Measurements from ENCODE around the gene GAB2.

GAB2 gene

DNA sequence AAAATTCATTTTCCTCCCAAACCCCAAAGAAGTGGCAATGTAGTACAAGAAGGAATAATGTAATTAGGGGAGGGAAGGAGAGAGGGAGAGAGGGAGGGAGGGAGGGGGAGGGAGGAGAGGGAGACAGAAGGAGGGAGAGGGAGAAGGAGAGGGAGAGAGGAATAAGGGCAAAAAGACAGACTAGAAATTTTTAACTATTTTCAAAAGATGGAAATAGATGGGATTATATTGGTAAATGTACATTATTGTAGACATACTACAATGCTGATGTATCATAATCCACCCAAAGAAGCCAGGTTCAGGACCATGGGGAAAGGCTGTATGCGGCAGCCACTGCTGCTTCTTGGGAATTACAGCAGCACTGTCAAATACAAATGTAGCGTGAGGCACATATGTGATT, 74.3 kb downstream of the GAB2 start:
- FAIRE-seq (no peak), DNase-seq (ENCODE audit: insufficient read length, low spot score) (no peak)
- TF ChIP-seq TAF1 (IDR thresholded peaks at IDR 0.05; ENCODE audit: low read depth, low read length): no peak
- no peak for TF ChIP-seq POLR2A (IDR thresholded peaks at IDR 0.05; ENCODE audit: low read depth, low read length)

DNA sequence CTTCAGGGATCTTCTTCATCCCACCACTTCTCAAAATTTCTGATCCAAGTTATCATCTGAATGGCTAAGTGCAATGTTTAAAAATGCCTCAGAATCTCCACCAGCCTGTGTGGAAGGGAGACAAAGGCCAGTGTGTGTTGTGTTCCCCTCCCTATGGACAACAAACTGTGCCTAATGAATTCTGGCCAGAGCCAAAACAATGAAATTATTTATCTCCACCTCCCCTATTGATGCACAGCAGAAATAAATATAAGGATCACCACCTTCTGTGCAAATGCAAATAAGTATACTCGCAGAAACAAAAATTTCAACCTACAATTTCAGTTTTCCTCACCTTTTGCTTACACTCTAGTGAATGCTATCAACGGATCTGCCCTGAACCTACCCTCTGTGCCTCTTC, 75.8 kb downstream of the GAB2 start:
- FAIRE-seq: no peak
- no peak for TF ChIP-seq SPI1 (IDR thresholded peaks at IDR 0.05; ENCODE audit: low read depth, low read length)
- TF ChIP-seq POLR2A (IDR thresholded peaks at IDR 0.05; ENCODE audit: low read depth, low read length): no peak
- TF ChIP-seq POLR2AphosphoS5 (IDR thresholded peaks at IDR 0.05; ENCODE audit: low read depth, low read length): no peak
- TF ChIP-seq POU2F2 (IDR thresholded peaks at IDR 0.05; ENCODE audit: low read depth, low read length): no peak
- TF ChIP-seq TAF1 (IDR thresholded peaks at IDR 0.05; ENCODE audit: low read depth, low read length): no peak
- no peak for TF ChIP-seq PAX5 (IDR thresholded peaks at IDR 0.05; ENCODE audit: insufficient read depth, low read length, severe bottlenecking)
- no peak for DNase-seq (ENCODE audit: insufficient read length, low spot score)

DNA sequence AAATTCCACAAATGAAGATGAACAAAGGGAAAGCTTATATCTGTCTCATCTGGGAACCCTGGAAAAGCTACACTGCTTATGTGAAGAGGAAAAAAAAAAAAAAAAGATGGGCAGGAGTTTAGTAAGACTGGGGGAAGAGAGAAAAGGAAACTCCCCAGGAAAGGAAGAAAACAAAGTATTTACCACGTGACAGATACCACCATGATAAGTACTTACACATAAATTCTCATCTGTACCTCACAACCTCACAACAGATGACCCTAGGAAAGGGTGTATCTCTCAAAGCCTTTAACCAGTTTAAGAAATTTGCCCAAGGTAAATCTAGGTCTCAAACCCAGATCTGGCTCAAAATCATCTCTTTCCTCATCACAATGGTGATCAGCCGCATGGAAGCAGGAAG, 77.1 kb downstream of the GAB2 start:
- DNase-seq (ENCODE audit: insufficient read length, low spot score) (no peak), FAIRE-seq (no peak)
- no peak for TF ChIP-seq POLR2A (IDR thresholded peaks at IDR 0.05; ENCODE audit: low read depth, low read length)

- DNase-seq (ENCODE audit: insufficient read length, low spot score): no peak
- no peak for TF ChIP-seq POLR2A (IDR thresholded peaks at IDR 0.05; ENCODE audit: low read depth, low read length)
- no peak for TF ChIP-seq SPI1 (IDR thresholded peaks at IDR 0.05; ENCODE audit: low read depth, low read length)
- no peak for TF ChIP-seq PAX5 (IDR thresholded peaks at IDR 0.05; ENCODE audit: insufficient read depth, low read length, severe bottlenecking)
- TF ChIP-seq POU2F2 (IDR thresholded peaks at IDR 0.05; ENCODE audit: low read depth, low read length): no peak
- no peak for TF ChIP-seq POLR2AphosphoS5 (IDR thresholded peaks at IDR 0.05; ENCODE audit: low read depth, low read length)
- TF ChIP-seq TAF1 (IDR thresholded peaks at IDR 0.05; ENCODE audit: low read depth, low read length): no peak
- no peak for FAIRE-seq
These were observed 77.7 kb downstream of the GAB2 start for GRCh38 chr11:78339945-78340344.

- FAIRE-seq: peak; percentile 56
- TF ChIP-seq POLR2AphosphoS5 (IDR thresholded peaks at IDR 0.05; ENCODE audit: low read depth, low read length) (no peak), POU2F2 (IDR thresholded peaks at IDR 0.05; ENCODE audit: low read depth, low read length) (no peak), PAX5 (IDR thresholded peaks at IDR 0.05; ENCODE audit: insufficient read depth, low read length, severe bottlenecking) (no peak), SPI1 (IDR thresholded peaks at IDR 0.05; ENCODE audit: low read depth, low read length) (no peak), POLR2A (IDR thresholded peaks at IDR 0.05; ENCODE audit: low read depth, low read length) (no peak), TAF1 (IDR thresholded peaks at IDR 0.05; ENCODE audit: low read depth, low read length) (no peak)
- no peak for DNase-seq (ENCODE audit: insufficient read length, low spot score)
These were observed 78.1 kb downstream of the GAB2 start for GRCh38 chr11:78339483-78339882.

DNA sequence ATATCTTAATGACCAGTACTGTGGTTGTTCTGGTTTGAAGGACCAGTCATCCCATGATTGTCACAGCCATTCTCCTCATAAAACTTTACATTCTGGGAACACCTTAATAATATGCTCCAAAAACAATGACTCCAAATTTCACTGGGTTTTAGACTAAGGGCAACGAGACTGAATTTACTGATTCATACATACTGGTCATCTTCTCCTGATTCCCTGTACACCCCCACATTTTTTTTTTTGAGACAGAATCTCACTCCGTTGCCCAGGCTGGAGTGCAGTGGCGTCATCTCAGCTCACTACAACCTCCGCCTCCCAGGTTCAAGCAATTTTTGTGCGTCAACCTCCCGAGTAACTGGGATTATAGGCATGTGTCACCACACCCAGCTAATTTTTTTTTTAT, 78.9 kb downstream of the GAB2 start:
- TF ChIP-seq POLR2AphosphoS5 (IDR thresholded peaks at IDR 0.05; ENCODE audit: low read depth, low read length) (no peak), POLR2A (IDR thresholded peaks at IDR 0.05; ENCODE audit: low read depth, low read length) (no peak), SPI1 (IDR thresholded peaks at IDR 0.05; ENCODE audit: low read depth, low read length) (no peak), POU2F2 (IDR thresholded peaks at IDR 0.05; ENCODE audit: low read depth, low read length) (no peak), PAX5 (IDR thresholded peaks at IDR 0.05; ENCODE audit: insufficient read depth, low read length, severe bottlenecking) (no peak), TAF1 (IDR thresholded peaks at IDR 0.05; ENCODE audit: low read depth, low read length) (no peak)
- DNase-seq (ENCODE audit: insufficient read length, low spot score) (no peak), FAIRE-seq (no peak)

DNA sequence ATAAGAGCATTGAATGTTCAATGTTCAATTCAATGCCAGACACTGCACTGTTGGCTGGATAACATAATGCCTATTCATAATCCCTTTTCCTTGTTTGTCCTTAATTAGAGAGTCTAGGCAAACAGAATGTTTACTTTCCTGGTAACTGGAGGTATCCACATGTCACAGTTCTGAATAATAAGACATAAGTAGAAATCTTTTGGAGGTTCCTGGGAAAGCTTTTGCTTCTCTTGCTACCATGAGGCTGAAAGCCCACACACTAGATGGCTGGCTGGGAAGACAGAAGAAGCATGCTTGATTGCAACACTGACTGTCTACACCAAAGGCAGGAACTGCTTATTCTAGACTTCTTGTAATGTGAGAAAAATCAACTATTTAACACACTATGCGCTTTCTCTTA, 79.5 kb downstream of the GAB2 start:
- FAIRE-seq (no peak), DNase-seq (ENCODE audit: insufficient read length, low spot score) (no peak)
- TF ChIP-seq TAF1 (IDR thresholded peaks at IDR 0.05; ENCODE audit: low read depth, low read length): no peak
- no peak for TF ChIP-seq PAX5 (IDR thresholded peaks at IDR 0.05; ENCODE audit: insufficient read depth, low read length, severe bottlenecking)
- TF ChIP-seq POLR2A (IDR thresholded peaks at IDR 0.05; ENCODE audit: low read depth, low read length): no peak
- no peak for TF ChIP-seq SPI1 (IDR thresholded peaks at IDR 0.05; ENCODE audit: low read depth, low read length)
- TF ChIP-seq POU2F2 (IDR thresholded peaks at IDR 0.05; ENCODE audit: low read depth, low read length): no peak
- TF ChIP-seq POLR2AphosphoS5 (IDR thresholded peaks at IDR 0.05; ENCODE audit: low read depth, low read length): no peak

DNA sequence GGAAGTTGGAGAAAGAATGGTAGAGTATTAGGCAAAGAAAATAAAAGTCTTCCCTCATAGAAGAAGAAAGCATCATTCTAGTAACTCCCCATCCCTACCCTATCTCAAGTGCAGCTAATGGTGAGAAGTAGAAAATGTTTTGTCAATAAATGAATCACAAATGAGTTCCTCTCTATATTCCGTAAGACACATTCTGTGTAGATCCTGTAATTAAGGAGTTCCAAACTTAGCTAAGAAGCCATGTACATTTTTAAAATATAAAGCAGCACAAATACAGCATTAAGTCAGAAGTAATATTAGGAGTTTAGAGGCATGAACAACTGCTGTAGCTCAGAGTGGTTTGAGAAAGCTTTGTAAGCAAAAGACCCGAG, 80.1 kb downstream of the GAB2 start:
- FAIRE-seq (no peak), DNase-seq (ENCODE audit: insufficient read length, low spot score) (no peak)
- no peak for TF ChIP-seq TAF1 (IDR thresholded peaks at IDR 0.05; ENCODE audit: low read depth, low read length)
- no peak for TF ChIP-seq POLR2A (IDR thresholded peaks at IDR 0.05; ENCODE audit: low read depth, low read length)
- no peak for TF ChIP-seq PAX5 (IDR thresholded peaks at IDR 0.05; ENCODE audit: insufficient read depth, low read length, severe bottlenecking)
- TF ChIP-seq POU2F2 (IDR thresholded peaks at IDR 0.05; ENCODE audit: low read depth, low read length): no peak
- TF ChIP-seq POLR2AphosphoS5 (IDR thresholded peaks at IDR 0.05; ENCODE audit: low read depth, low read length): no peak
- TF ChIP-seq SPI1 (IDR thresholded peaks at IDR 0.05; ENCODE audit: low read depth, low read length): no peak

DNA sequence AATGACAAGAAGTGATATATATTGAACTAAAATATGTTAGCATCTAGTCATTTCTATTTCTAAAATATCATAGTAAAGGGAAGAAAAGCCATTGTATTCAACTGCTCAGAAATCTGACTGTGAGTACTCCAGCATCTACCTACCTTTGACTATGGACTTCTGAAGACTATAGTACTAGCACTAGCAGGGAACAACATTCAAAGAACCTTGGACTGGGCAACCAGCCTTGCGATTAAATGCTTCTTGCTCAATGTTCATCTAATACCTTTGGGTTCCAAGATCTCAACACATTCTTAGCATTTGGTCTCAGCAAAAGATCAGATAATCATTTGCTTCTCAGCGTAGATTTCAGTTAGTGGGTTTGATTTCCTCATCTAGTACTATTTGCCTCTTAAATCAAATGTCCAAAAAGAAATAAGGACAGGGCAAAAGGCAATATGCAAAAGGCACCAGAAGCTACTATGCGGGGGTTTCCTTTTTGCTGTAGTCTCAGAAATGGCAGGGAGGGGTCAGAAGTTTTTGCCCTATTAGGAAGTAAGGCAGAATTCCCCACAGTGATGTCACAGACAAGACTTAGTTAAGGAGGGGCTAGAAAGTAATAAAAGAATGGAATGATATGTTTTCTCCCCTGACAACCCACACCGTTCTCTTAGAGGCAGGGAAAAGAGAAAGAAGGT, 80.6 kb downstream of the GAB2 start:
- DNase-seq (ENCODE audit: insufficient read length, low spot score) (no peak), FAIRE-seq (no peak)
- no peak for TF ChIP-seq TAF1 (IDR thresholded peaks at IDR 0.05; ENCODE audit: low read depth, low read length)
- TF ChIP-seq POLR2A (IDR thresholded peaks at IDR 0.05; ENCODE audit: low read depth, low read length): no peak
- no peak for TF ChIP-seq SPI1 (IDR thresholded peaks at IDR 0.05; ENCODE audit: low read depth, low read length)
- no peak for TF ChIP-seq POU2F2 (IDR thresholded peaks at IDR 0.05; ENCODE audit: low read depth, low read length)
- TF ChIP-seq POLR2AphosphoS5 (IDR thresholded peaks at IDR 0.05; ENCODE audit: low read depth, low read length): no peak
- TF ChIP-seq PAX5 (IDR thresholded peaks at IDR 0.05; ENCODE audit: insufficient read depth, low read length, severe bottlenecking): no peak

- TF ChIP-seq POLR2AphosphoS5 (IDR thresholded peaks at IDR 0.05; ENCODE audit: low read depth, low read length) (no peak), TAF1 (IDR thresholded peaks at IDR 0.05; ENCODE audit: low read depth, low read length) (no peak), POLR2A (IDR thresholded peaks at IDR 0.05; ENCODE audit: low read depth, low read length) (no peak), PAX5 (IDR thresholded peaks at IDR 0.05; ENCODE audit: insufficient read depth, low read length, severe bottlenecking) (no peak), SPI1 (IDR thresholded peaks at IDR 0.05; ENCODE audit: low read depth, low read length) (no peak), POU2F2 (IDR thresholded peaks at IDR 0.05; ENCODE audit: low read depth, low read length) (no peak)
- DNase-seq (ENCODE audit: insufficient read length, low spot score): no peak
- no peak for FAIRE-seq
These were observed 83.5 kb downstream of the GAB2 start for GRCh38 chr11:78334109-78334508.
